GM18951 (cell line): ENCODE measurements around the gene APAF1.

Experiments used
- POLR2A ChIP-seq: IDR thresholded peaks from 4 replicates; pipeline ENCODE4 v1.6.1; 2011; ENCODE audit warnings: mild to moderate bottlenecking; ENCODE audit not compliant: insufficient read length, insufficient read depth; ENCODE audit errors: extremely low read depth
- in situ Hi-C: fragments of 300-500 bp; cut with MboI; formaldehyde crosslinking; loops from one replicate; pipeline ENCODE4 v1.12.0; 2022; ENCODE audit warnings: low sequenced_read_pairs, mixed read lengths, inconsistent platforms; ENCODE audit not compliant: unreplicated experiment

The APAF1 gene

DNA sequence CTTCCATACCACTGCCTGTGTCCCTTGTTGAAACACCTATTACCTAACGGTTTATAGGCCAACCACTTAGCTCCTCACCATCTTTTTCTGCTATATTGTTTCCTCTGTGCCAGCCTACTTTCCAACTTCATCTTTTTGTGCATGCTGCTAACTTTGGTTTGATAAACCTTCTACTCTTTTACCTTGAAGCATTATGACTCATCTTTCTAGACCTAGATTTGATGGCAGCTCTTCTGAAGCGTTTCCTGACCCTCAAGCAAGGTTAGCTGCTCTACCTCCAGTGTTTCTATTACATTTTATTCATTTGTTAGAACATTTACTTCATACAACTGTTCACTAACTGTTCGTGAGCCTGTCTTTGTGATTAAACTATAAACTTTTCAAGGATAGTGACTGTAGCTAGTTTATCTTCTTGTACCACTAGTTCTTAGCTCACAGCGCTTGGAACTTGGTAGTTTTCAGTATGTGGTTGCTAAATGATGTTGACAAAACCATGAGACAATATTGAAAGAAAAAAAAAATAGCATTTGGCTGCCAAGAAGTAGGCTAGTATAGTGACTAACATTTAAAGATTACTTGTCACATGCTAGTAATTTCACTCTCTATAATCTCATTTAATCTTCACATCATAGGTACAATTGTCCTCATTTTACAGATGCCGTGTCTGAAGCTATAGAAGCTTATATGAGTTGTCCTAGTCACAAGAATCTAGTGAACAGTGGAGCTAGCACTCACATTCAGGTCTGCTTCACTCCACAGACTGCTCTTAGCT, 79.5 kb downstream of the APAF1 start:
- TF ChIP-seq POLR2A, result no peak
- in situ Hi-C loops, result no loop called here

DNA sequence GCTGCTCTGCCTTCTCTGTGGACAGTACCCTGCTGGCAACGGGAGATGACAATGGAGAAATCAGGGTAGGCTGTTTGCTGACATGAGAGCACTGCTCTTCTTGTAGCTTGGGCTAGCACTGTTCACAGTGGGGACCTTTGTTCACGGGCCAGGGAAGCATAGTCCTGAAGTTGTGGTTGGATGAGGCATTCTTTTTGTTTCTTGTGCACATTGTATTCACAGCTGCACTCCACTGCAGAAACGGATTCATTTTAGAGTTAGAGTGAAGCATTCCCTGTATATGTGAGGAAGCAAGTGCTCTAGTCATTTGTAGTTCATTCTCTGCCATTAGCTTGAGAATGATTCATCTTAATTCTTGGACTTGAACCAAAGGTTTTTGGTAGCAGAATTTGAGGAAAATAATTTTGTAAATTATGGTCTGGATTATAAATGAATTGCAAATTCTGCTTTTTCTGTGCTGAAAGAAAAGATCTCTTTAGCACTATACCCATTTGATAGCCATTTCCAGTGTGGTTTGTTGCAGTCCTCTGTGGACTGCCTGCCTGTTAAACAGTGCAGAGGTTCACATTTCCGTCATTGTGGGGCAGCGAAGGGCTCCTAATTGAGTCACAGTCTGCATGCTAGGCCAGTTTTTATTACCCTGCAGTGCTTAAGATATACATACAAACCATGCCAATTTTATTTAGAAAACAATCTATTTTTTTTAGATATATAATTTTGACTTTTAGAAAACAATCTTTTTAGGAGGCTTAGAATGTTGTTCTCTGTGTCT, 80.6 kb downstream of the APAF1 start:
- TF ChIP-seq POLR2A, result no peak
- in situ Hi-C loops, result no loop called here

DNA sequence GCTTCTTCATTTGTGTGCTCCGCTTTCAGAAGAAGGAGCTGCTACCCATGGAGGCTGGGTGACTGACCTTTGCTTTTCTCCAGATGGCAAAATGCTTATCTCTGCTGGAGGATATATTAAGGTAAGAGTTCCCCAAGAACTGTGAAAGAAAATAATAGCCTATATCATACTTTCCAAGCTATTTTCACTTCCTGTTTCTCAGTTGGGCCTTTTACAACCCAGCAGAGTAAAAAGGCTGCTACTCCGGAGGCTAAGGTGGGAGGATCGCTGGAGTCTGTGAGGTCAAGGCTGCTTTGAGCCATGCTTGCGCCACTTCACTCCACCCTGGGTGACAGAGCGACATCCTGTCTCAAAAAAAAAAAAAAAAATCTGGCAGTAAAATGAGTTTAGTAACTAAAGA, 82.1 kb downstream of the APAF1 start:
- TF ChIP-seq POLR2A, result no peak
- in situ Hi-C loops, result no loop called here

DNA sequence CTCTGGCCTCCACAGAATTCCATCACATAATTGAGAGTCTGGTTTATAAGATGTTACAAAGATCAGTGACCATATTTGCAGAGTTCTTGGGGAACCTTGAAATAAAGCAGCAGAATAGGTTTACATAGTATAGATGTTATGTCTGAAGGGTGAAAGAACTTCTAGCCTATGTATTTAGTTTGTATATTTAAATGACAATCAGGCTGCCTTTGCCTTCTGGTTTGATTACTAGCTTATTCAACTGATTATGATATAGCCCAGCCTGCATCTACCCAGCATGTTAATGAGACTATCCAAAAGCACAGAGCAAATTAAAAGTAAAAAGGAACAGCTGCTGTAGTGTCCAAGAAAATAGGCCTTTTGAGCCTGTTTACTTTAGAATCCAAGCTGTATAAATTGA, 85.3 kb downstream of the APAF1 start:
- TF ChIP-seq POLR2A, result no peak
- in situ Hi-C loops, result no loop called here

GRCh38 chr12:98733667-98734350, 88.7 kb downstream of the APAF1 start:
- in situ Hi-C loops, result no loop called here
- no peak for TF ChIP-seq POLR2A

- TF ChIP-seq POLR2A, result no peak
- in situ Hi-C loops, result no loop called here
Measured at GRCh38 chr12:98735821-98736220, 90.7 kb downstream of the APAF1 start.

DNA sequence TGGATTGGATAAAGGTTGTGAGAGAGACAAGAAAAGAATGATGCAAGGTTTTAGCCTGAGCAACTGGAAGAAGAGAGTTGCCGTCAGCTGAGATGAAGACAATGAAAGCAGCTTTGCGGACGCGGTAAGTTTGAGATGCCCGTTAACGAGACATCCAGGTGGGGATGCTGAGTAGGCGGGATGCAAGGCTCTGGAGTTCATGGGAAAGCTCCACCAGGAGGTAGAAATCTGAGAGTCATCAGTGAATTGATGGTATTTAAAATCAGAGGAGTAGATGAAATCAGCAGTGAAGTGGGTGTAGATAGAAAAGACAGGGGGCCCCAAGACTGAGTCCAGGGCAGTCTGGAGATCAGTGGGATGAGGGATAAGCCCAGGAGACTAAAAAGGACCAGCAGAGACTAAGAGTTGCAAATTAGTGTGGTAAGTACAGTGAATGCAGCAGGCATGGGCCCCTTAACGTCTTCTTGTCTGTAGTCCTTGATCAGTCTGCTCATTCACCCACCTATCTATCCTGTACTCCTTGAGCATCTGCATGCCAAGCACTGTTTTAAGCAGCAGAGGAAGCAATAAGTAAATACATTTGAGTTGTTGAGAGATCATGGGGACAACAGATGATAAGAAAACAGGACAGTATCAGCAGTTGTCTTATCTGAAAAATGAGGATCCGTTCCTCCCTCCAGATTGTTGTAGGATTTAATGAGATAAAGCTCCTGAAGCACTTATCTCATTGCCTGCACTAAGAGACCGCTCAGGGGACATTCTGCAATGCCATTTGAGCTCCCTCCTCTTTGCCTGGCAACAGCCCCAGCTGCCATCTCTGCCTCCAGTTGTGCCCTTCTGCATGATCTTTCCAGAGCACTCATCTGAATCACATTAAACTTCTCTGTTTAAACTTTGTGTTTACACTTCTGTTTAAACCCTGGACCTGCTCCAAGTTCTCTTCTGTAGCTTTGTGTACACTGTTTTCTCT, 91.5 kb downstream of the APAF1 start:
- in situ Hi-C loops, result no loop called here

DNA sequence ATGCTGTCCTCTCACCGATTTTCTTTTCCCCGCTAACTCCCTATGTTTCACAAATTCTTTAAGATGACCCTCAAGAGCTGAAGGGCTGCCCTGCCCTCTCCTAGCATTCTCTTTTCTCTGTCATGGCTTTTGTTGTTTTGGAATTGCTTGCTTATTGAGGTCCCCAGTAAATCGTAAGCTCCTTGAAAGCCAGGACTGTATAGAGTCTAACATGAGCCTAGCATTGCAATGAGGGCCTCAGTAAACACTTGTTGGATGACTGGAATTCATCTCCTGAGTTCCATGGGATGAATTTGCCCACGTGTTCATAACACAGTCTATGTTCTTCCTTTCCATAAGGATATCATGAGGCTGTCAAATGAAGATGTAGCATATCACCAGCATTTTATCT, 92.2 kb downstream of the APAF1 start:
- TF ChIP-seq POLR2A, result no peak
- in situ Hi-C loops, result no loop called here

More for the DNA sequence above, 91.5 kb downstream of the APAF1 start:
- no peak for TF ChIP-seq POLR2A

DNA sequence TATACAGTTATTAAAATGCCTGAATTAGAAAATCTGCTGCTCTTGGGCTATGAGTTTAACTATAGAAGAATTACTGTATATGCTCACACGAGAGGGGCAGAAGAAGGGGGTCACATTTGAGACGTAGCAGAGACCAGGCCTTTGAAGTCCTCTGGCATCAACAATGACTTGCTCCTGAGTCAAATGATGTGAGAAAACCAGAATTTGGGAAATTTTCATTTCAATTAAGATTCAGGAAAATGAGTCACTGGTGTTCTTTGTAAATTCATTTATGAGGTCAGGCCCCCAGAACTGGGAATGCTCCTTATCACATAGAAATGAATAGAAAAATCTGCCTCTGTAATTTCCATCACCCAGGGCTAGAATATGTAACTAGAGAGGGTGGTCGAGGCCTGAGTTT, 92.9 kb downstream of the APAF1 start:
- in situ Hi-C loops, result no loop called here
- no peak for TF ChIP-seq POLR2A

- TF ChIP-seq POLR2A, result no peak
- in situ Hi-C loops, result no loop called here
Measured at GRCh38 chr12:98738539-98738938, 93.4 kb downstream of the APAF1 start.

DNA sequence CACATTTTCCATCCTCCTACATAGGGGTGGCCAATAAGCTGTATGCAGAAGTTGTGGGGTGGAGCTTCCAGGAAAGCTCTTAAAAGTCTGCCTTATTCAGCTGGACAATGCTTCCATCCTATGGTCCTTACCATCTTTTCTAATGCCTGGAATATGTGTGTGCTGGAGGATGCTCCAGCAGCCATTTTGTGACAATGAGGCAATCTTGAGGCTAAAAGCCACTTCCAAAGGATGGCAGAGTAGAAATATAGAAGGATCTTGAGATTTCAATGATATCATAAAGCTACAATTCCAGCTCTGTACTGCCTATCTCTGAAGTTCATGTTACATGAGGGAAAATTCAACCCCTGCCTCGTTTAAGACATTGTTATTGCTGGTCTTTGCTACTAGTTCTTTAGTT, 95.7 kb downstream of the APAF1 start:
- no peak for TF ChIP-seq POLR2A
- in situ Hi-C loops, result no loop called here

GRCh38 chr12:98741196-98741555, 96.1 kb downstream of the APAF1 start:
- in situ Hi-C loops, result no loop called here
- no peak for TF ChIP-seq POLR2A
